ENCODE data around the gene PHLDB2.
"Not testable (repeated sequence)": the region's sequence is repeated elsewhere in the genome, so short reads cannot be mapped to it uniquely, and the experiment has no call there.

PHLDB2 gene

DNA sequence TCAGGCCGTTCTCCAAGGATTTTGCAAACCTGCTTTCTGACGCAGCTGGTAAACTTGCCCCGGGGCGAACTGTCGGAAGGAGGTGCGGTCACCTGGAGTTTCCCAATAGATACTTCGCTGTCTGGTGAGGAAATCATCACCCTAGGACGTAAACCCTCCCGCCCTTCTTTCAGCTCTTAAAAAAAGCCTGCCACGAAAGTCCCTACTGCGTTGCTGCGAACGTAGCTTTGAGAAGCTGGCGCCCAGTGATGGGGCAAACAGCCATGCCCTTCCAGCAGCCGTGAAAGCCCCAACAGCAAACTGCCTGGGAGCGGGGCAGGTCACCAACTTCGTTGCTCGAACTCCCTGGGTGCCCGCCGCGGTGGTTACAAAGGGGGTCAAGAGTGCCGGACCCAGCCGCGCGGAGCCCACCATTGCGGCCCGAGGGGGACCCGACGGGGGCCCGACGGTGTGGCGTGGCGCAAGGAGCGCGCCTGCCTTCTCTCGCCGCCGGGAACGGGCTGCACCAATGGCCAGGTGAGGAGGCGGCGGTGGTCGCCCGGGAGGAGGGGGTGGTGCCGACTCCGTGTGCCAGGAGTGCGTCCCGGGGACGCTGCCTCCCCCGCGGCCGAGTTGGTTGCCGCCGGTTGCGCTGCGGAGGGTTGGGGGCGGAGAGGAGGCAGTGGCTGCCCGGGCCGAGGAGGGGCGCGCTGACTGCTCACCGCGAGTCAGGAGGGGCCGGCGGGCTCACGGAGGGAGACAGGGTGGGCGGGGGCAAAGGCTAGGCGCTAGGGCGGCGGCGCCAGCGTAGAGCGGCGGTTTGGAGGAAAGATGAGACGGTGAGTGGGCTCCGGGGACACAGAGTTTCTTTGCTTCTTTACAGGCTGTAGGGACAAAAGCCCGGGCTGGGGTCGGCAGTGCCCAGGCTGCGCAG lies at the start of gene PHLDB2:
PHLDB2 (plus strand) TSS at position 205 of the 913 bp plus-strand sequence. CDS start 24,813 bp downstream, outside the sequence.
- peak; percentile 65 for DNase-seq

DNA sequence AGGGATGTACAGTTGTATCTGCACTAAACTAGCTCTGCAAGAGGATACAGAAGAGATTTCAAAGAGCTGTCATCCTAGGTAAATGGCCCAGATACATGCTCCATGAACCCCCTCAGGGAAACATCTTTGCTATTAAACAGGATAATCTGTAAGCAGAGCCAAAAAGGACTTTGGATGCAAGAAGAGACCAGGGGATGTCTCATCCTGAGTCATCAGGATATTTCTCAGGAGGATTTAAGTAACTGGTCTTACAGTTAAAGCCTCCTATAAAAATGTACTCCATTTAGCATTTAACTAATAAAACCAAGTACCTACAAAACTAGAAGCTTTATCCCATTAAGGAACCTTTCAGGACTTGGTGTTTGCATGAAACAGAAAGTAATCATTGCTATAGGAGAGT lies 48.2 kb upstream of the PHLDB2 start:
- DNase-seq = no peak

DNA sequence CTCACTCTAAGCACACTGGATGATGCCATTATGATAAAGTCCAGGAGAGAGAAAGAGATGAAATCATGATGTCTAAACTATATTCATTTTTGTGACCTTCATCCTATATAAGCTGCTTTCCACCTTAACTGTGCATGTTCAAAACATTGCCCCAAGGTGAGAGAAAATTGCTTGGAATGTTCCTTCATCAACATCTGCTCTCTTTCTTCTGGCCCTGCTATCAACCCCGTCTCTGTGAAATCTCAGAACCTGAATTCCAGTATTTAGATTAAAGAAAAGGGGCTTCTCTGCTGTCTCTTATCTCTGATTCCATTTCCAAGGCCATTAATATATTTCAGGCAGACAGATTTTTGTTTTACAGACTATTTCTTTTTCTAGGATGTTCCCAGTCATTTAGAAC lies 47.3 kb upstream of the PHLDB2 start:
- DNase-seq = no peak

DNA sequence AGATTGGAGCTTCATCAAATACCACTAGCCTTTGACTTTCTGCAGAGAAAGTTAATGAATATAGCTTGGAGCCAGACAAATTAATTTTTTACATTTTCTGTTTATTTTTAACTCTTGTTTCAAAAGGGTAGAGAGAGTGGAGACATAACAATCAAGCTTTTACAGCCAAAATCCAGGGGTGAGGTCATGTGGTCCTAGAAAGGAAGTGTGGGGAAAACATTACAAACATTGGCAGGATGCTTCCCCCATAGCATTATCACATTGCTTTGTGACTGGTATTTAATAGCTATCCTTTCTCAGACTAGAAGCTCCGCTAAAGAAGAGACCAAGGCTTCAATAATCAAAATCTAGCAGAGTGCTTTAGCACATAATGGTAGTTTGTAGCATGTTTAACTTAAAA lies 46.4 kb upstream of the PHLDB2 start:
- no peak for DNase-seq

DNA sequence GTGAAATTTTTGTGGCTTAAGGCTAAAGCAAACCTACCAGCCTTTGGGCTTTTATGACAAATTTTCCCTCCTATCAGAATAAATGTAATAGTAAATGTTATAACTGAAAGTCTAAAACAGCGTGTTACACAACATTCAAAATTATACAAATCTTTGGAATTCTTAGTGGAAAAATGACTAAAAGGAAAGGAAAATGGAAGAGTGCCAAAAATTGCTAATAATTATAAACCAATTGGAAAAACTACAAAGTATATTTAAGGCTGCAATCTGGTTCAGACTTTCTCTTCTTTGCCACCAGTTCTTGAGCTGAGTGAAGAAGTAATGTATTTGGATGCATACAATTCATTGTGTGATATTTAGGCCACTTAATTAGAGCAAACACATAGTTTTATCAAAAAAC lies 45.6 kb upstream of the PHLDB2 start:
- no peak for DNase-seq

DNA sequence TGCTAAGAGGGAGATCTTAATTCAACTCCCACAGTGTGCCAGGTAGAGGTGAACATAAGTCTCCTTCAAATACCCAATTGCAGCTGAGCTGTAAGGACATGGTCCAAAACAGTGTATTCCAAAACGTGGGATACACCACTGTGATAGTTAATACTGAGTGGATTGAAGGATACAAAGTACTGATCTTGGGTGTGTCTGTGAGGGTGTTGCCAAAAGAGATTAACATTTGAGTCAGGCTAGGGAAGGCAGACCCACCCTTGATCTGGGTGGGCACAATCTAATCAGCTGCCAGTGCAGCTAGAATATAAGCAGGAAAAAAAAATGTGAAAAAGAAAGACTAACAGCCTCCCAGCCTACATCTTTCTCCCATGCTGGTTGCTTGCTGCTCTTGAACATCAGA lies 45.1 kb upstream of the PHLDB2 start:
- DNase-seq = no peak

DNA sequence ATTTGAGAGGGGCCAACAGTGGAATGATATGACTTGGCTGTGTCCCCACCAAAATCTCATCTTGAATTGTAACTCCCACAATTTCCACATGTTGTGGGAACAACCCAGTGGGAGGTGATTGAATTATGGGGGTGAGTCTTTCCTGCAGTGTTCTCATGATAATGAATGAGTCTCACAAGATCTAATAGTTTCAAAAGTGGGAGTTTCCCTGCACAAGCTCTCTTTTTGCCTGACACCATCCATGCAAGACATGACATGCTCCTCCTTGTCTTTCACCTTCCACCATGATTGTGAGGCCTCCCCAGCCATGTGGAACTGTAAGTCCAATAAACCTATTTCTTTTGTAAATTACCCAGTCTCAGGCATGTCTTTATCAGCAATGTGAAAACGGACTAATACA lies 42.3 kb upstream of the PHLDB2 start:
- not testable (repeated sequence) for DNase-seq

DNA sequence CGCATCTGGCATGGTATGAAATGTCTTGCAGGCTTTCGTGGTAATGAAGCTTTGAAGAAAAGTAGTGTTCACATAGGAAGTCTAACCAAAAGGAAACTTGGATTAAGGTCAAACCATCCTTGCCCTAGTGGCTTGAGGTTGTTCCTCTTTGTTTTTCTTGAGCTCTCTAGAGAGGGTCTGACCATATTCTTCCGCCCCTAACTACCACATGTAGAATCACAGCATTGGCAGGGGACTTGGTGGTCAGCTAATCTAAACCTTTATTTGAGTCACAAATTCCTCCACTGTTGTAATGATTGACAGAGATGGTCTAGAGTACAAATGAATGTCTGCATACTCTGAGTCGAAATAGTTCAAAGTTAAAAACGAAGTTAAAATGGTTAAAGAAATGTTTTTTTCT lies 39.1 kb upstream of the PHLDB2 start:
- DNase-seq = no peak

DNA sequence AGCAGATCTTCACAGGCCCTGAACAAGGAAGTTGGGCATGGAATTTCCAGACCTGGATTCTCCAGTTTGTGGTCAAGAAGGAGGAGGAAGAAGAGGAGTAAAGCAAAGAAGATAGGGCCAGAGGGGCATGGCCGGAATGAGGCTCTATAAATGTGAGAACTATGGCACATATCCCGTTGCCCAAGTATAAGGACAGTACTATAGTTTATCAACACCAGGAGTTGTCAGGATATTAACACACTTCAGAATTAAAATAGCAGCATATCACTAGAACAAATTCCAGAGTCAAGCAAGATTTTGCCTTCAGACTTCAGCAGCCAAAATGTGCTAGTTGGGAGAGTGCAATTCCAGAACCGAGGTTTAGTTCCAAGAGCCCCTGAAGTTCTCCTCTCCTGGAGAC lies 38.4 kb upstream of the PHLDB2 start:
- DNase-seq = no peak

DNA sequence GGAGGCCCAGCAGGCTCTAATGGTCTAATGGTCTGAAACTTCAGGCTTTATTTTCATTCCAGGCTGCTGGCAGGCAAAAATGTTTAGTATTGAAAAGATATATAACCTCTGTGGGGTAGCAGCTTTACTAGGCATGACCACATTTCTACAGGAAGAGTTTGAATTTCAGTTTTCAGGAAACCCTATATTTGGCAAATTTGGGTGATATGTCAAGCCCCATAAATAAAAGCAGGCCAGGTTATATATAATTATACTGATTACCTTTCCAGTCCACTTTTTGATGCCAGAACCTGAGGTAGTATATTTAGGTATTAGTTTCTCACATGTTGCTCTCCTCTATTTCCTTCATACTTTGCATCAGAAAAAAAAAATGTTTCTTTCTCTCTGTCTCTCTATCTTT lies 37.2 kb upstream of the PHLDB2 start:
- DNase-seq = no peak

DNA sequence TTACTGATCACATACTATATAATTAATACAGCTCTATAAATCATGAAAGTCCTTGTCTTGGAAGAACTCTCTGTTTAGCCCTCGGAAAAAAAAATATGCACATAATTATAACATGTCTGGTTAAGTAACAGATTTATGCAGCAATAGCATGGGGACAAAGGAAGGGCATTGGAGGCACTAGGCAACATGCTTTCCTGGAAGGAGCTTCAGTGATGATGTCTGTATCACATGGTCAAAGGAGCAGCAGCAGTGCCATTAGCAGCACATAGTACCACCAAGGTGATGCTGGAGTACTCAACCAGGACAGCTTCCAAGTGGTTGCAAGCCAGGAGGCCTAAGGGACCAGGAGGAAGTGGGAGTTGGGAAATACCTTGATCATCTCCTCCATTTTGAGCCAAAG lies 36.3 kb upstream of the PHLDB2 start:
- DNase-seq = no peak

DNA sequence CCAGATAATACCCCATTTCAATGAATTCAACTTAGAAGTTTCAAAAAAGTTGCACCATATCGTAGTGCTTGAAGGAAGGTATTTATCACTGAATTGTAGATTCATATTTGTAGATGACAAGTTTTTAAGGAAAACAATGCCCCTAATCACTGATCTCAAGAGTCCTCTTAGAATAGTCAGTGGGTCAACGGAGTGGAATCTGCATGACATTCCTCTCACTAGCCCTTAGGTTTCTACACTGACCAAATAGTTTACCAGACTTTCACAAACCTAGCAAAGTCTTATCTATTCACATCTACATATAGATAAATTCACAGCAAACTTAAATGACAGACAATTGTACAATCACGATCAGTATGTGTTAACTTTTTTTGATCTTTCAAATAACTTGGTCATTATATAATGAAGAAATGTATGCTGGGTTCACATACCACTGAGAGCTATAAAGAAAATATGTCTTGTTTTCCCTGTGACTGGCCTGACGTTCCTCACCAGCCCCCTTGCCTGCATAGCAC lies 35.7 kb upstream of the PHLDB2 start:
- DNase-seq = no peak

DNA sequence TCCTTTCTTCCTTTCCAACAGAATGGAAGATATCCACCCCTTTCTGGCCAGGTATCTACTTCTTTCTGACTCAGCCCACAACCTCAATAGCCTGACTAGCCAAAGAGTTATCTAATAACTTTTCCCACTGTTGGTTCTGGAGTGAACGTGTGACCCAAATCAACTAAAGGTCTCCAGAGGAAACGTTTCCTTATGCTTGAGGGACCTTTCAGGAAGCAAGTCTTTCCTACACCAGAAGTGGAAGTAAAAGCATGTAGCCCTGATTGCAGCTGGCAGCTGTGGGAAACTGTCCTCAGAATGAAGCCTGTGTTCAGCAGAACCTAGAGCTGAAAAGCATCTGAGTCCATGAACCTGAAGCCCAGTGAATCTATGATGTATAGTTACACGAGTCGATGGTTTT lies 34.7 kb upstream of the PHLDB2 start:
- DNase-seq = no peak

DNA sequence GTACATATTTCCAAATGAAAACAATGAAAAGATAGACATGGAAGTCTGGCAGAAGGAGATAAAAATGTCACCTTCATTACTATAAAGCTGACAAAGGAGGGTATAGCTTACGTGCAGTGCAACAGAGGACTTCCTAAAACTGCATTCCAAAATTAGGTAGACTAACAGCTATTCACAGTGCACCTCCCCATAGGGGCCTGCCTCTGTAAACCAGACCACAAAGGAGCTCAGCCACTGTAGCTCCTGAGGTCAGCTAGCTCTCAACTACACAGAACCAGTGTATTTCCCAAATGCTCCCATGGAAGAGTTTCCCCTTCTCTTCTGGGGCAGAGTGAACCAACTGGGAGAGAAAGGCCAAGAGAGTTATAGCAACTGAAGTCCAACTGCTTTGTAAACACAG lies 31.2 kb upstream of the PHLDB2 start:
- DNase-seq = no peak

DNA sequence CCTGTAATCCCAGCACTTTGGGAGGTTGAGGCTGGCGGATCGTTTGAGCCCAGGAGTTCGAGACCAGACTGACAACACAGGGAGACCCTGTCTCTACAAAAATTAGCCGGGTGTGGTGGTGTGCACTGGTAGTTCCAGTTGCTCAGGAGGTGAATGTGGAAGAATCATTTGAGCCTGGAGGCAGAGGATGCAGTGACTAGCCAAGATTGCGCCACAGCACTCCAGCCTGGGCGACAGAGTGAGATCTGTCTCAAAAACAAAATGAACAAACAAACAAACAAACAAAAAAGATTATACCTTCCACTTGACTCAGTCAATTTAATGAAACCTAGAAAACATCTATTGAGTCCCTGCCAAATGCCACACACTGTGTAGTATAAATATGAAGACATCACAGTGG lies 30.5 kb upstream of the PHLDB2 start:
- no peak for DNase-seq

DNA sequence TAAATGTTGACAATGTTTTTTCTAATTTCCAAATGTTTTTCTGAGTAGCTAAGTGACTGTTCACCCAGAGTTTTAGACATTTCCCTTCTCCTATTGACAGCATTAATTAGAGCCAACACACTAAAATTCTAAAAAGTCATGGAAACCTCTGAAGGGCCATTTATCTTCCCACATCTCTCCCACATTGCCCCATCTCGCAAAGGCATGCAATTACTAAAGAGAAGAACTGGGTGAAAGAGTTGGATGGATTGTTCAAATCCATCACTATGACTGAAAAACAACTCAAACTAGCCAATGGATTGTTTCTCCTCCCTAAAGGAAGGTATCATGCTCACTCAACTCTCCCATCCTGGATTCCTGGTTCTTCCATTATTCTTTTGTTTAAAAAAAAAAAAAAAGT lies 30.0 kb upstream of the PHLDB2 start:
- DNase-seq = no peak

DNA sequence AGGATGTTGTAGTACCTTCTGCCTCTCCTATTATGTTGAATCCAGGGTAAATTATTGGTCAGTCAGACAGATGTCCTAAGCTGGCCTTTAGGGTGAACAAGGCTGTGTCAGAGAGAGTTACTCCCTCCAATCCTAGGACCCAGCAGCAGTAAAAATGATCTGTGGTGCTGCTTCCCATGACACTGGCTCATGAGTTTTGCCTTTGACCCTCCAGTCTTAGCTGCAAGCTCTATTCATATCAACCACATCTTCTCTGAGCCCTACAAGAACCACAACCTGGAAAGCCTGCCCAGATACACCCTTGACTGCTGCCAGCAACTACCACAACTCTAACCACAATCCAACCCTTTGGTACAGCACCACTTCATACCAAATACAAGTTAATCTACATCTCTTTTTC lies 27.2 kb upstream of the PHLDB2 start:
- DNase-seq = peak; percentile 13

DNA sequence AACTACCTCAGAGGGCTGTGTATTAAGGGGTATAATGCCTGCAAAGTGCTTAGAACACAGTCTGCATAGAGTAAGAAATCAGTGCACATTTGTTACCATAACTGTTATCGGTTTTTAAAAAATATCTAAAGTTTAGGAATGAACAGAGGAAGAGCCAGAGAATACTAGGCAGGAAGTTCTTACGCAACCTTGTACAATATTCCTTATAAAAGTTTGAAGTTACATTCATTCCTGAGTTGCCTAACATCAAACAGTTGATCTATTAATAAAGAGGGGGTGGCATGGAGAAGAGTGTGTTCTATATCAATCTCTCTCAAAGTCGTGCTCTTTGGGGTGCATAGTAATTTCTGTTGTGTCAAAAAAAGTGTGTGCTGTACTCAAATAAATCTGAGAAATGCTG lies 22.0 kb upstream of the PHLDB2 start:
- no peak for DNase-seq

DNA sequence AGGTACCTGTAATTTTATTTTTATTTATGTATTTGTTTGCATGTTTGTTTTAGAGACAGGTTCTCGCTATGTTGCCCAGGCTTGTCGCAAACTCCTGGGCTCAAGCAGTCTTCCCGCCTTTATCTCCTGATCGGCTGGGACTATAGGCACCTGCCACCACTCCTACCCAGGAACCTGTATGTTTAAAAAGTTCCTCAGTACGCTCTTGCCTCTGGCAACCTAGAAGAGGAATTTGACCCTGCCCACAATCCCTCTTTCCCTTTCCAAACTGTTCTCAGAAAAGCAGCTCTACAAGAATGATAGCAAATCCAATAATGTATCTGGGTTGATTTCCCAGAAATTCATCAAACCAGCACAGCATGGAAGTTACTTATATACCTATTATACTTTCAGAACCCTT lies 20.9 kb upstream of the PHLDB2 start:
- no peak for DNase-seq

DNA sequence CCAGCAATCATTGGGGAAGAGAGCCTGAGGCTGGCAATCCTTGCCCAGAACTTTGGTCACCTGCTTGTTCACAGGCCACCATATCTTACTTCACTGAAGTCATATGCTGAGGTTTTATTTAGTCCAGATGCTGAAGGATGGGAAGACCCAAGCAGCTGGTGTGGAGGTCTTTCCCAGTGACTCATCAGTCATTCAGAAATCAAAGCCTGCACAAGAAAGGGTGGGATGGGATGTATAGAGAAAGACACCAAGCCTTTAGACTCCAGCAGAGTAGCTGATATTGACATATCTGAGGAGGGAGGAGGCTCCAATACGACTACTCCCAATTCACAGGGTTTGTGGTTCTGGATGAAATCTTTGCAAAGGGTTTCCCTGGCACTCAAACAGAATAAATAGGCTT lies 13.0 kb upstream of the PHLDB2 start:
- no peak for DNase-seq

DNA sequence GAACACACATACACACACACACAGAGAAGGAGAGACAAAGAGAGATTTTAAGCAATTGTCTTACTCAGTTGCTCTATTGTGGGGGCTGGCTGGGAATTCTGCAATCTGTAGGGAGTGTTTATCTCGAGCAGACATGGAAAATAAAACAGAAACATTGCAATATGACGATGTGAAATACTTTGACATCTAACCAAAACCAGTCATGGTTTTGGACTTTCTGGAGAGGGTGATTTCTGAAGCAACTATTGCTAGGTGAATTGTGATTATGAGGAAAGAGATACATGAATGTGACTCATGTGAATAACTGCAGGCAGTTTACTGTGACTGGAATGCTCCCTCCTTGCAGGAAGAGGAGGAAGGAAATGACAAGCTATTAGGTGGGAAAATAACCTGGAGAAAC lies 12.3 kb upstream of the PHLDB2 start:
- no peak for DNase-seq

DNA sequence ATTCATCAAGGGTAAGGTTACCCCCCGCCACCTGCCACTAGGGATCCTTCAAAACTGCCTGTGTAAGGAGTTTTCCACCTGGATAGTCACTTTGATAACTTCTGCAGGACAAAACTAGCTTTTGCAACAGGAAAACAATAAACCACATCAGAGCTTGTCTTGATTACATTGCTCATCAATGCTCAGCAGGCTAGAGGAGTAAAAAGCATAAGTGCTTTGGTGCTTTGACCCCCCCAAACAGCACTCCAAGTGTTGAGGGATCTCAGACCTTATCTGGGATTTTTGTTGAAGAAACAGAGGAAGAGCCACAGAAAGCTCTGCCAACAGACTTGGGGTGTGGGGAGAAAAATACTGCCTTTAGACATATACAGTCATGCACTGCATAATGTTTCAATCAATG lies 10.8 kb upstream of the PHLDB2 start:
- DNase-seq = no peak

DNA sequence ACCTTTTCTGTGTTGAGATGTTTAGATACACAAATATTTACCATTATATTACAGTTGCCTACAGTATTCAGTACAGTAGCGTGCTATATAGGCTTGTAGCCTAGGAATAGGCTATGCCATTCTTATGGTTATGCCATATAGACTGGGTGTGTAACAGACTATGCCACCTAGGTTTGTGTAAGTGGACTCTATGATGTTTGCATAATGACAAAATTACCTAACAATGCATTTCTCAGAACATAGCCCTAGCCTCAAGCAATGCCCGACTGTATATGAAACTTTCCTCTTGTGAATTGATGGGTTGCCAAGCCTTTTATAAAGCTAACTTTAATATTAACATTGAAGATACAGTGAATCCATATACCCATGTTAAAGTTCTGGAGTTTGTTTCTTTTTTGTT lies 10.3 kb upstream of the PHLDB2 start:
- no peak for DNase-seq

DNA sequence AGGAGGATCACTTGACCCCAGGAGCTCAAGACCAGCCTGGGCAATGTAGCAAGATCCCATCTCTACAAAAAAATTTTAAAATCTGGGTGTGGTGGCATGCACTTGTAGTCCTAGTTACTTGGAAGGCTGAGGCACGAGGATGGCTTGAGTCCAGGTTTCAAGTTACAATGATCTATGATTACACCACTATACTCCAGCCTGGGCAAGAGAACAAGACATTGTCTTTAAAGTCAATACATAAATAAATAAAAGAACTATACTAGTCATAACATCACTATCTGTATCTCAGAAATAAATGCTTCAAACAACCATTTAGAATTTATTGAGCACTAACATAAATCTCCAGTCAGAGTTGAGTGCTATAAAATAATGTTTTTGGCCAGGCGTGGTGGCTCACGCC lies 8.5 kb upstream of the PHLDB2 start:
- no peak for DNase-seq

DNA sequence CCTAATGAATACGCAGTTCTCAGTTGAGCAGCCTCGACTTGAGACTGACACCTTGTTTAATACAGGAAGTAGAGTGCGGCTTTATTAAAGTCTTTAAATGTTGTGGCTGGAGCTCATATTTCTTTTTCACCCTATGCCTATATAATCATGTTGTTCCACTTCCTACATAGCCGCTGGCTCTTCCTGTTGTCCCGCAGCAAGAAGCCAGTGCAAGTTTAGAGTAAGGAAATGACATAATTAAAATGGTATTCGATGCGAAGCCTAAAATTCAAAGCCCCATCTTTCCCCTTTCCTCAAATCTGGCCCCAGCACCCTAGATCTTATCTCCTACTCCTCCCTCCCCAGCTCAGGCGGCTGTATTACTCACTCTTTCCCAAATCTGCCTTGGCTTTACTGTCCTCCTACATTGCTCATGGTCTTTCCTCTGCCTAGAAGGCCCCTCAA lies 7.5 kb upstream of the PHLDB2 start:
- no peak for DNase-seq

Measured in stimulated activated CD4-positive, alpha-beta T cell treated with anti-CD3 and anti-CD28 coated beads, Interleukin-15, amount 100 ng/mL, for 24 hours (primary cell).